ENCODE data around the gene TUBA8. TPM values are rescaled to one million over a fixed set of nuclear protein-coding genes. Genes with fewer than 3 reads are reported as not detected.

Gene TUBA8
- total RNA-seq, 4 donors from 2014 or later = 7.5 to 16.5 (median 14.0) TPM

- Histone ChIP-seq H3K27me3 (peaks cover 0 to 19% (median 0%) of the 10 kb centered on the region in 4 donors), H3K27ac (replicated peaks in 1 of 4) (peak overlapping the region; percentile 64 to 71 (median 70)), H3K9me3 (no peaks in the 10 kb centered on the region), H3K4me1 (peaks cover 30 to 44% (median 34%) of the 10 kb centered on the region in 4 donors), H3K36me3 (no peaks in the 10 kb centered on the region), H3K4me3 (peak overlapping the region; percentile 56 to 73 (median 62))
- TF ChIP-seq EP300 (IDR thresholded peaks at IDR 0.05) (no peak), CTCF (IDR thresholded peaks at IDR 0.05) (no peak), POLR2A (IDR thresholded peaks at IDR 0.05; ENCODE audit: low read depth) (no peak), POLR2AphosphoS5 (IDR thresholded peaks at IDR 0.05) (no peak)
- WGBS = 35% methylated on average over 27 of the region's 39 CpGs
- DNase-seq (ENCODE audit: extremely low spot score) = no peak
- intact Hi-C loops (cut with DNase I) = no loop called here
Observed at GRCh38 chr22:18110954-18111758, 547 bp downstream of the TUBA8 start.

- no peak for TF ChIP-seq CTCF (IDR thresholded peaks at IDR 0.05)
- no peak for TF ChIP-seq EP300 (IDR thresholded peaks at IDR 0.05)
- no peak for TF ChIP-seq POLR2A (IDR thresholded peaks at IDR 0.05; ENCODE audit: low read depth)
- no peak for TF ChIP-seq POLR2AphosphoS5 (IDR thresholded peaks at IDR 0.05)
- no peak for DNase-seq (ENCODE audit: extremely low spot score)
- intact Hi-C loops (cut with DNase I) = no loop called here
Observed at GRCh38 chr22:18111759-18112330, 1.2 kb downstream of the TUBA8 start.

GRCh38 chr22:18112440-18112839 lies 1.8 kb downstream of the TUBA8 start:
- Histone ChIP-seq H3K27ac (replicated peaks in 1 of 4) (no peak overlapping the region), H3K4me1 (peaks cover 33 to 44% (median 36%) of the 10 kb centered on the region in 4 donors), H3K9me3 (no peaks in the 10 kb centered on the region), H3K36me3 (no peaks in the 10 kb centered on the region), H3K27me3 (peaks cover 0 to 19% (median 0%) of the 10 kb centered on the region in 4 donors), H3K4me3 (no peak overlapping the region)
- intact Hi-C loops (cut with DNase I) = no loop called here
- WGBS = 78% methylated on average over 6 of the region's 6 CpGs
- no peak for TF ChIP-seq POLR2A (IDR thresholded peaks at IDR 0.05; ENCODE audit: low read depth)
- TF ChIP-seq CTCF (IDR thresholded peaks at IDR 0.05) = no peak
- TF ChIP-seq POLR2AphosphoS5 (IDR thresholded peaks at IDR 0.05) = no peak
- no peak for TF ChIP-seq EP300 (IDR thresholded peaks at IDR 0.05)
- DNase-seq (ENCODE audit: extremely low spot score) = no peak

More at GRCh38 chr22:18111759-18112330, 1.2 kb downstream of the TUBA8 start:
- 63% methylated on average over 12 of the region's 12 CpGs for WGBS
- H3K9me3 ChIP-seq = no peaks in the 10 kb centered on the region
- no peaks in the 10 kb centered on the region for H3K36me3 ChIP-seq
- peak overlapping the region in 1 of 4 donors; percentile 70 for H3K27ac ChIP-seq (replicated peaks in 1 of 4)
- H3K4me1 ChIP-seq = peaks cover 33 to 44% (median 36%) of the 10 kb centered on the region in 4 donors
- H3K27me3 ChIP-seq = peaks cover 0 to 19% (median 0%) of the 10 kb centered on the region in 4 donors
- peak overlapping the region; percentile 56 to 73 (median 62) for H3K4me3 ChIP-seq

- peaks cover 33 to 44% (median 37%) of the 10 kb centered on the region in 4 donors for H3K4me1 ChIP-seq
- no peaks in the 10 kb centered on the region for H3K36me3 ChIP-seq
- intact Hi-C loops (cut with DNase I) = no loop called here
- H3K9me3 ChIP-seq = no peaks in the 10 kb centered on the region
- 78% methylated on average over 10 of the region's 11 CpGs for WGBS
- TF ChIP-seq EP300 (IDR thresholded peaks at IDR 0.05) = no peak
- no peak for TF ChIP-seq POLR2AphosphoS5 (IDR thresholded peaks at IDR 0.05)
- TF ChIP-seq POLR2A (IDR thresholded peaks at IDR 0.05; ENCODE audit: low read depth) = no peak
- TF ChIP-seq CTCF (IDR thresholded peaks at IDR 0.05) = no peak
- DNase-seq (ENCODE audit: extremely low spot score) = no peak
- H3K27ac ChIP-seq (replicated peaks in 1 of 4) = no peak overlapping the region
- no peak overlapping the region for H3K4me3 ChIP-seq
- peaks cover 0 to 19% (median 0%) of the 10 kb centered on the region in 4 donors for H3K27me3 ChIP-seq
Observed at GRCh38 chr22:18113680-18114394, 3.2 kb downstream of the TUBA8 start.

All from esophagus muscularis mucosa (tissue), 4 donors.